ENCODE results near the gene CLHC1.
"Not testable (repeated sequence)": the region's sequence is repeated elsewhere in the genome, so short reads cannot be mapped to it uniquely, and the experiment has no call there.

CLHC1 gene

GRCh38 chr2:55204536-55204935 lies 27.6 kb downstream of the CLHC1 start:
- no peak overlapping the region for H3K4me3 ChIP-seq (ENCODE audit: low read depth, low read length)
- TF ChIP-seq, protein P1, sequence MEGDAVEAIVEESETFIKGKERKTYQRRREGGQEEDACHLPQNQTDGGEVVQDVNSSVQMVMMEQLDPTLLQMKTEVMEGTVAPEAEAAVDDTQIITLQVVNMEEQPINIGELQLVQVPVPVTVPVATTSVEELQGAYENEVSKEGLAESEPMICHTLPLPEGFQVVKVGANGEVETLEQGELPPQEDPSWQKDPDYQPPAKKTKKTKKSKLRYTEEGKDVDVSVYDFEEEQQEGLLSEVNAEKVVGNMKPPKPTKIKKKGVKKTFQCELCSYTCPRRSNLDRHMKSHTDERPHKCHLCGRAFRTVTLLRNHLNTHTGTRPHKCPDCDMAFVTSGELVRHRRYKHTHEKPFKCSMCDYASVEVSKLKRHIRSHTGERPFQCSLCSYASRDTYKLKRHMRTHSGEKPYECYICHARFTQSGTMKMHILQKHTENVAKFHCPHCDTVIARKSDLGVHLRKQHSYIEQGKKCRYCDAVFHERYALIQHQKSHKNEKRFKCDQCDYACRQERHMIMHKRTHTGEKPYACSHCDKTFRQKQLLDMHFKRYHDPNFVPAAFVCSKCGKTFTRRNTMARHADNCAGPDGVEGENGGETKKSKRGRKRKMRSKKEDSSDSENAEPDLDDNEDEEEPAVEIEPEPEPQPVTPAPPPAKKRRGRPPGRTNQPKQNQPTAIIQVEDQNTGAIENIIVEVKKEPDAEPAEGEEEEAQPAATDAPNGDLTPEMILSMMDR (IDR thresholded peaks at IDR 0.05; ENCODE audit: low read depth, low read length): no peak

DNA sequence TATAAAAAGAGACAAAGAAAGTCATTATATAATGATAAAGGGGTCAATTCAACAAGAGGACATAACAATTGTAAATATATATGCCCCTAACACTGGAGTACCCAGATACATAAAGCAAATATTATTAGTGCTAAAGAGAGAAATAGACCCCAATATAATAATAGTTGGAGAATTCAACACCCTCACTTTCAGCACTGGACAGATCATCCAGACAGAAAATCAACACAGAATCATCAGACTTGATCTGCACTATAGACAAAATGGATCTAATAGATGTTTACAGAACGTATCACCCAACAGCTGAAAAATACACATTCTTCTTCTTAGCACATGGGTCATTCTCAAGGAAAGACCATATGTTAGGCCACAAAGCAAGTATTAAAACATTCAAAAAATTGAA lies 31.7 kb downstream of the CLHC1 start:
- TF ChIP-seq, protein P1 (IDR thresholded peaks at IDR 0.05; ENCODE audit: low read depth, low read length): no peak
- H3K4me3 ChIP-seq (ENCODE audit: low read depth, low read length): no peak overlapping the region

DNA sequence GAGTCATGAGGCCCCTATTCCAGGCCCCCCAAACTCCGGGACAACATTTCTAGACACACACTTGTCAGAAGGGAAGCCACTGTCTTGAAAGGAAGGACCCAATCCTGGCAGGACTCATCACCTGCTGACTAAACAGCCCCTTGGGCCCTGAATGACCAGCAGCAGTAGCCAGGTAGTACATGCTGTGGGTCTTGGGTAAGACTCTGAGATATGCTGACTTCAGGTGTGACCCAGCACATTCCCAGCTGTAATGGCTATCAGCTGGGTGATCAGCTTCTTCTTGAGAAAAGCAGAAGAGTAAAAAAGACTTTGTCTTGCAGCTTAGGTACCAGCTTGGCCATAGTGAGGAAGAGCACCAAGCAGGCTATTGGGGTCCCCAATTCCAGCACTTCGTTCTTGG lies 35.6 kb downstream of the CLHC1 start:
- TF ChIP-seq, protein P1 (IDR thresholded peaks at IDR 0.05; ENCODE audit: low read depth, low read length): no peak
- H3K4me3 ChIP-seq (ENCODE audit: low read depth, low read length): no peak overlapping the region

- H3K4me3 ChIP-seq (ENCODE audit: low read depth, low read length): not testable (repeated sequence)
These were observed 40.2 kb downstream of the CLHC1 start for GRCh38 chr2:55191888-55192287.

DNA sequence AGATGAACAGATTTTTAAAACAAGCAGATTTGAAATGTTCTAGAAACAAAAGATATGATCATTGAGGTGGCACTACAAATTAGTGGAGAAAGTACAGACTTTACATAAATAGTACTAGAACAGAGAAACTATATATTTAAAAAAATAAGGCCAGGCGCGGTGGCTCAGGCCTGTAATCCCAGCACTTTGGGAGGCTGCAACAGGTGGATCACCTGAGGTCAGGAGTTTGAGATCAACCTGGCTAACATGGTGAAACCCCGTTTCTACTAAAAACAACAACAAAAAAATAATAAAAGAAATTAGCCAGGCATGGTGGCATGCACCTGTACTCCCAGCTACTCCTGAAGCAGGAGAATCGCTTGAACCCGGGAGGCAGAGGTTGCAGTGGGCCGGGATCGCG lies 45.3 kb downstream of the CLHC1 start:
- not testable (repeated sequence) for H3K4me3 ChIP-seq (ENCODE audit: low read depth, low read length)

DNA sequence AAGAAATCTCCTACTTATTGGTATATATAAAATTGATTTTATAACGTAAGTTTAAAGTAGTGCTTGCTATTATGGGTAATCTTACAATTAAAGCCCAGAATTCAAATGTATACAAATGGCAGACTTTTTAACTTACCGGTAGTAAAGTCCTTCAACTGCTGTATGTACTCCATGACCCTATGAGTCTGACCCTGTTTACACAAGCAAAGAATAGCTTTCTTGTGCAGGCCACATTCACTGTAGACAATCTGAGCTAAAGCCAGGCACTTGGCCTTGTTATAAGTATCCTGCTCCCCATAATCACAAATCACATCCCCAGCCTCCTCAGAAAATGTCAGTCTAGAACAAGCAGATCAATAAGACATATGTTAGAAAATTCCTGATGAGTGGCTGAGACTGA lies 51.7 kb downstream of the CLHC1 start:
- H3K4me3 ChIP-seq (ENCODE audit: low read depth, low read length): no peak overlapping the region
- TF ChIP-seq, protein P1 (IDR thresholded peaks at IDR 0.05; ENCODE audit: low read depth, low read length): no peak

DNA sequence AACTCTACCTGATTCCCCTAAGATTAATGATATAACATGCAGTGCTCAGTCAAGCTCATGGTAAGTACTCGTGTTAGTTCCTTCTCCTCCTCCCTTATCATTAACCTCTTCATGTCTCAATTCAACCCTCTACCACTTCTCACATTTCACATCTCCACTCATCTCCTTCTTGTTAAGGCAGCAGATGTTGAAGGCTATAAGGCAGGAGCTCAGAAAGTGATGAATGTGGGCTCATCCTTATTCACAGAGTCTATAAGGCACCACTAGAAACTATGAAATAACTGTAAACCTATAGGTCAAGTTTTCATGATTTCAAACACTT lies 56.0 kb downstream of the CLHC1 start:
- no peak overlapping the region for H3K4me3 ChIP-seq (ENCODE audit: low read depth, low read length)
- TF ChIP-seq, protein P1 (IDR thresholded peaks at IDR 0.05; ENCODE audit: low read depth, low read length): no peak

DNA sequence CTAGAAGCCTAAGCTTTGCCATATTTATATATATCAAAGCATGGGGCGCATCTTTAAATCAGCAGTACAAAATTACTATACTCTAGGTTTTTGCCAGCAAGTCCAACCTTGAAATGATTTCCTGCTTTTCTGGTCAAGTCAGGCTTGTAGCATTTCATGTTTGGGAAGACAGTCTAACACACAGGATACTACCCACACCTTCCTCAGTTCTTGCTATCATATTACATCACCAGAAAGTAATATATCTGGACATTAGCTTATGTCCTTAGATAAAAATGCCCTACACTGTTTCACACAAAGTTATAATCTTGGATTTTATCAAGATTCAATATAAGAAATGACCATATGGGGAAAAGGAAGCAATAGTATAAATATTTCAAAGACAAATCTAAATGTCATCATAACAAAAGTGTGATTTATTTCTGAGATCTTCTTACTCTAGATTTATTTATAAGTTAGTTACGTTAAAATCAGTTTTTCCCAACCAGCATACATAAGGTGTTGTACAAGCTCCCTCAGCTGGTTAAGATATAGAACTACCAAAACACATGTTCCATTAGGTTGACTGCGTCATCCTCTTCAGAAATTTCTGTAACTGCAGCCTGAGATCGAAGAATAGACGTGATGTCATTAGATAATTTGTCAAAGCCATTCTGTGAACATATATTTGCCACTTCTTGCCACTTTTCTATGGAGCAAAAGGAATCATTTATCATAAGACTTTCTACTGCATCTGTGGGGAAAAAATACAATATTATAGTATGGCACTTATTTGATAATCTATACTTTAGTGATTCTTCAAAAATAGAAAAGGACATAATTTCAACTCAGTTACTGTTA lies 56.6 kb downstream of the CLHC1 start:
- no peak overlapping the region for H3K4me3 ChIP-seq (ENCODE audit: low read depth, low read length)
- TF ChIP-seq, protein P1 (IDR thresholded peaks at IDR 0.05; ENCODE audit: low read depth, low read length): peak; percentile 39; the same call in 1 of the 2 replicates
